NCI-H226 (cell line): Measurements from ENCODE around the gene TPSG1.
"Not testable (repeated sequence)": the region's sequence is repeated elsewhere in the genome, so short reads cannot be mapped to it uniquely, and the experiment has no call there.

Experiments used
- DNase-seq: peaks from one replicate; pipeline ENCODE4 v3.0.0-alpha.2; 2015

TPSG1 gene

GRCh38 chr16:1256296-1256873 is 31.3 kb upstream of the TPSG1 start:
- DNase-seq: not testable (repeated sequence)

- DNase-seq: not testable (repeated sequence)
These were observed 30.4 kb upstream of the TPSG1 start, which contains the start of gene TPSD1 for GRCh38 chr16:1255276-1256122. TSS of gene TPSD1 (plus strand) at chr16:1256069. CDS start at chr16:1256281, 212 bp downstream.

GRCh38 chr16:1254821-1255220 is 29.8 kb upstream of the TPSG1 start:
- not testable (repeated sequence) for DNase-seq

- DNase-seq: not testable (repeated sequence)
These were observed 28.8 kb upstream of the TPSG1 start for GRCh38 chr16:1253701-1254364.

GRCh38 chr16:1249031-1249755 is 24.1 kb upstream of the TPSG1 start:
- DNase-seq: not testable (repeated sequence)

- not testable (repeated sequence) for DNase-seq
These were observed 23.0 kb upstream of the TPSG1 start for GRCh38 chr16:1247903-1248537.

GRCh38 chr16:1245452-1246020 is 20.5 kb upstream of the TPSG1 start:
- DNase-seq: no peak

GRCh38 chr16:1244881-1245280 is 19.8 kb upstream of the TPSG1 start:
- DNase-seq: no peak

- DNase-seq: not testable (repeated sequence)
These were observed 19.1 kb upstream of the TPSG1 start for GRCh38 chr16:1243907-1244850.

GRCh38 chr16:1243363-1243762 is 18.3 kb upstream of the TPSG1 start:
- DNase-seq: not testable (repeated sequence)

GRCh38 chr16:1241081-1241480 is 16.0 kb upstream of the TPSG1 start:
- not testable (repeated sequence) for DNase-seq

GRCh38 chr16:1240436-1240835 is 15.4 kb upstream of the TPSG1 start, which contains the start of gene TPSAB1:
TSS of gene TPSAB1 (plus strand) at chr16:1240705. CDS start at chr16:1240939, 234 bp downstream.
- not testable (repeated sequence) for DNase-seq

- DNase-seq: not testable (repeated sequence)
These were observed 14.5 kb upstream of the TPSG1 start for GRCh38 chr16:1239575-1239974.

GRCh38 chr16:1238909-1239308 is 13.8 kb upstream of the TPSG1 start:
- DNase-seq: not testable (repeated sequence)

- no peak for DNase-seq
These were observed 12.9 kb upstream of the TPSG1 start for GRCh38 chr16:1237990-1238389.

- not testable (repeated sequence) for DNase-seq
These were observed 11.6 kb upstream of the TPSG1 start for GRCh38 chr16:1236659-1237058.

GRCh38 chr16:1232049-1232748 is 7.1 kb upstream of the TPSG1 start:
- not testable (repeated sequence) for DNase-seq

- DNase-seq: not testable (repeated sequence)
These were observed 6.2 kb upstream of the TPSG1 start for GRCh38 chr16:1231301-1231700.

GRCh38 chr16:1230471-1231212 is 5.6 kb upstream of the TPSG1 start:
- DNase-seq: not testable (repeated sequence)
